GM19099 (cell line): ENCODE results near the gene DNAL4.
A peak's percentile ranks its signal among the peaks of the same experiment; 100 is the strongest.

Experiments
- POLR2A ChIP-seq: IDR thresholded peaks from 3 replicates; pipeline ENCODE4 v1.6.1; 2011; ENCODE audit warnings: low read depth; ENCODE audit not compliant: insufficient read length; ENCODE audit errors: extremely low read depth

Gene DNAL4

GRCh38 chr22:38760477-38761201 is 33.3 kb downstream of the DNAL4 start:
- no peak for TF ChIP-seq POLR2A

GRCh38 chr22:38759005-38759404 is 34.9 kb downstream of the DNAL4 start:
- TF ChIP-seq POLR2A = no peak

GRCh38 chr22:38758276-38758945 is 35.5 kb downstream of the DNAL4 start:
- no peak for TF ChIP-seq POLR2A

- TF ChIP-seq POLR2A = no peak
Observed at GRCh38 chr22:38757464-38757757, 36.5 kb downstream of the DNAL4 start.

- no peak for TF ChIP-seq POLR2A
Observed at GRCh38 chr22:38756711-38757463, 37.1 kb downstream of the DNAL4 start.

GRCh38 chr22:38755911-38756532 is 37.9 kb downstream of the DNAL4 start, which contains the start of gene SUN2:
TSS of gene SUN2 (minus strand) at chr22:38755998. CDS start at chr22:38752628, 3,370 bp downstream.
- peak; percentile 81 for TF ChIP-seq POLR2A

GRCh38 chr22:38755155-38755910 is 38.6 kb downstream of the DNAL4 start:
- no peak for TF ChIP-seq POLR2A

- TF ChIP-seq POLR2A = no peak
Observed at GRCh38 chr22:38754751-38755154, 39.2 kb downstream of the DNAL4 start.

- peak; percentile 9 for TF ChIP-seq POLR2A
Observed at GRCh38 chr22:38753948-38754750, 39.8 kb downstream of the DNAL4 start.

GRCh38 chr22:38751422-38752346 is 42.3 kb downstream of the DNAL4 start:
- TF ChIP-seq POLR2A = peak; percentile 37

GRCh38 chr22:38751066-38751421 is 42.9 kb downstream of the DNAL4 start:
- TF ChIP-seq POLR2A = no peak

- no peak for TF ChIP-seq POLR2A
Observed at GRCh38 chr22:38750638-38751037, 43.3 kb downstream of the DNAL4 start.

GRCh38 chr22:38750104-38750503 is 43.8 kb downstream of the DNAL4 start:
- no peak for TF ChIP-seq POLR2A
